ENCODE data around the gene FAM13A. TPM values are rescaled to one million over a fixed set of nuclear protein-coding genes. Genes with fewer than 3 reads are reported as not detected.

FAM13A gene
- total RNA-seq, 2 donors from 2014 or later: 27.2 to 107 TPM

DNA sequence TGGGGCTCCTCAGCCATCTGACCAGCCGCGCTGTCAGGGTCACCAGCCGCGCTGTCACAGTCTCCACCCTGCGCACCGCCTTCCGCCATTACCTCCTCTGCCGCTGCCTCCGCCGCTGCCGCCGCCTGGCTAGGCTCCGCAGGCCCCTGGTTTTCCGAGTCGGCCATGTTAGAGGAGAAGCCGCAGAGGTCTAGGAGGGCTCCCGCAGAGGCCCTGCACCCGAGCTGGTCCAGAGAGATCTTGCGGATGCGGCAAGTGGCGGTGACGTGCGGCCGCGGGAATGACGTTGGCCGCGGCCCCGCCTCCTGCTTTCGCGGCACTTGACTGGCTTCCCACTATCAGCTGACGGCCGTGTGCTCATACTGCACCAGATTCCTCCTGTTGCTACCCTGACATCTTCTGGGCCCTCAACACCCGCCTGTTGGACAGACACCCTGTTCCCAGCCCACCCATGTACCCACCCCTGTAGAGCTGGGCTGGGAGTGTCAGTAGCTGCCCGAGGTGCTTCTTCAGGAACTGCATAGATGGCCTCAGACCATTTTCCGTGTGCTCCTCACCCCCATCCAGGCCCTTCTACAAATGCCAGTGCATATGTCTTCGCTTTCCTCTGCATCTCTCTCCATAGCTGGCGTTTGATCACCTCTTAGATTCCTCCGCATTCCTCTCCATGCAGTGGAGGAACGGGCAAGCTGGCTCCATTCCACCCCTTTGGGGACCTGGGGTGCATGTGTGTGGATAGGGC, 359.2 kb downstream of the FAM13A start, which contains the start of gene NAP1L5:
Gene NAP1L5, minus strand, starts transcription at position 242 of the 742 bp plus-strand sequence. Its CDS starts 75 bp downstream, at position 167.
- peak; percentile 34 for DNase-seq (ENCODE audit: low spot score)

GRCh38 chr4:88697141-88697540, 359.8 kb downstream of the FAM13A start:
- H3K27me3 ChIP-seq (replicated peaks; ENCODE audit: insufficient read depth): no peaks in the 10 kb centered on the region
- H3K36me3 ChIP-seq: no peaks in the 10 kb centered on the region
- peak overlapping the region; percentile 43 to 54 for H3K4me3 ChIP-seq
- H3K9me3 ChIP-seq: no peaks in the 10 kb centered on the region
- H3K27ac ChIP-seq: peak overlapping the region; percentile 62 to 80
- 38% methylated on average over 18 of the region's 18 CpGs for WGBS
- intact Hi-C loops (cut with DNase I): no loop called here
- TF ChIP-seq POLR2AphosphoS5 (IDR thresholded peaks at IDR 0.05) (no peak), POLR2A (IDR thresholded peaks at IDR 0.05) (no peak), CTCF (IDR thresholded peaks at IDR 0.05) (no peak)
- DNase-seq (ENCODE audit: low spot score): no peak
- H3K4me1 ChIP-seq (replicated peaks): no peaks in the 10 kb centered on the region

More for the DNA sequence above, 359.2 kb downstream of the FAM13A start, which contains the start of gene NAP1L5:
- intact Hi-C loops (cut with DNase I): no loop called here
- Histone ChIP-seq H3K4me1 (replicated peaks) (no peaks in the 10 kb centered on the region), H3K4me3 (peak within 1 kb of the TSS; percentile 43 to 54), H3K27me3 (replicated peaks; ENCODE audit: insufficient read depth) (no peaks in the 10 kb centered on the region), H3K9me3 (no peaks in the 10 kb centered on the region), H3K27ac (peak within 1 kb of the TSS; percentile 62 to 80), H3K36me3 (no peaks in the 10 kb centered on the region)
- peak; percentile 51 for TF ChIP-seq POLR2AphosphoS5 (IDR thresholded peaks at IDR 0.05)
- TF ChIP-seq CTCF (IDR thresholded peaks at IDR 0.05): no peak
- TF ChIP-seq POLR2A (IDR thresholded peaks at IDR 0.05): peak; percentile 43
- 68% methylated on average over 40 of the region's 40 CpGs for WGBS

DNA sequence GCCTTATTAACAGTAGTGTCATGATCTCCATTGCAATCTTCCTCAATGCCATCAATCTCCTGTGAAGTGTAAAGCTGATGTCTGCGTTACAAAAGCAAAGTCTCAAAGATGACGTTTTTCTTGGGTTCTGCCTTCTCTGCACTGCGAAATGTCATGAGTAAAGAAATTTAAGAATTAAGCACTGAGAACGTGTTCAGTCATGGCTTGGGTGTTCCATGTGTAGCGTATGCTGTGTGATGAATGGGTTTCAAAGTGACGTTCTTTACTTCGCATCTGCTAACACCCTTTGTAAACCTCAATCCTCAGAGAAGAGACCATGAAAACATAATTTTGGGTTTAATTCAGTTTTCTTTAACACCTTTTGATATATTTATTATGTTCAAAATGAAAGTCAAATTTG, 360.4 kb downstream of the FAM13A start:
- TF ChIP-seq POLR2A (IDR thresholded peaks at IDR 0.05) (no peak), CTCF (IDR thresholded peaks at IDR 0.05) (no peak), POLR2AphosphoS5 (IDR thresholded peaks at IDR 0.05) (no peak)
- peak overlapping the region in 1 of 2 donors; percentile 54 for H3K4me3 ChIP-seq
- no peak for DNase-seq (ENCODE audit: low spot score)
- H3K4me1 ChIP-seq (replicated peaks): no peaks in the 10 kb centered on the region
- H3K27ac ChIP-seq: no peak overlapping the region
- H3K9me3 ChIP-seq: no peaks in the 10 kb centered on the region
- intact Hi-C loops (cut with DNase I): no loop called here
- no peaks in the 10 kb centered on the region for H3K36me3 ChIP-seq
- 65% methylated on average over 7 of the region's 7 CpGs for WGBS
- H3K27me3 ChIP-seq (replicated peaks; ENCODE audit: insufficient read depth): no peaks in the 10 kb centered on the region

DNA sequence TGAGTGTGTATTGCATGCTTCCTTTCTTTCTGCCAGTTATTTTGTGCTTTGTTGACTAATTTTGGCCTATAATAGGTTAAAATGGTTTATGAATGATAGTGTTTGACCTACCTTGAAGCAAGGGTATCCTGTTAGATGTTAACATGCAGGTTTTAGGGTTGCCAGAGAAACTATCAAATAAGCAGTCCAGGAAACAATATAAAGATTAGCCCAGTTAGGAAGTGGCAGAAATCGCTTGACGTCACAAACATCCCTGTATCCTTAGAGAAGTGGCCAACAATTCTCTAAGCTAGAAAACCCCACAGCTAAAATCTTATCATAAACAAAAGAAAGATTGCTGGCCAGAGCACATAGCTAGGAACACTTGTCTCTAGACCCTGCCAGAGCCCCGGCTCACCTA, 363.2 kb downstream of the FAM13A start:
- intact Hi-C loops (cut with DNase I): no loop called here
- 66% methylated on average over 3 of the region's 3 CpGs for WGBS
- no peak overlapping the region for H3K27ac ChIP-seq
- no peaks in the 10 kb centered on the region for H3K27me3 ChIP-seq (replicated peaks; ENCODE audit: insufficient read depth)
- no peak for TF ChIP-seq POLR2A (IDR thresholded peaks at IDR 0.05)
- no peak for TF ChIP-seq POLR2AphosphoS5 (IDR thresholded peaks at IDR 0.05)
- TF ChIP-seq CTCF (IDR thresholded peaks at IDR 0.05): no peak
- DNase-seq (ENCODE audit: low spot score): no peak
- H3K9me3 ChIP-seq: no peaks in the 10 kb centered on the region
- no peaks in the 10 kb centered on the region for H3K36me3 ChIP-seq
- no peaks in the 10 kb centered on the region for H3K4me1 ChIP-seq (replicated peaks)
- H3K4me3 ChIP-seq: no peak overlapping the region

- intact Hi-C loops (cut with DNase I): no loop called here
- Histone ChIP-seq H3K4me3 (no peak overlapping the region), H3K36me3 (no peaks in the 10 kb centered on the region), H3K27me3 (replicated peaks; ENCODE audit: insufficient read depth) (no peaks in the 10 kb centered on the region), H3K9me3 (no peaks in the 10 kb centered on the region), H3K4me1 (replicated peaks) (no peaks in the 10 kb centered on the region), H3K27ac (no peak overlapping the region)
- no peak for DNase-seq (ENCODE audit: low spot score)
- TF ChIP-seq CTCF (IDR thresholded peaks at IDR 0.05) (no peak), POLR2AphosphoS5 (IDR thresholded peaks at IDR 0.05) (no peak), POLR2A (IDR thresholded peaks at IDR 0.05) (no peak)
- whole genome bisulfite sequencing: 93% methylated on average over 3 of the region's 3 CpGs
Observed at GRCh38 chr4:88690355-88690754, 366.6 kb downstream of the FAM13A start.

Data from prostate gland (tissue), 2 donors.